PC-3 (cell line): ENCODE results near the gene CST5. TPM values are rescaled to one million over a fixed set of nuclear protein-coding genes. Genes with fewer than 3 reads are reported as not detected.

Source experiments
- ATAC-seq: fragments of 200-7000 bp; cut with Tn5 transposase; 2 replicates; pipeline ENCODE4 v1.9.1; 2020; ENCODE audit warnings: mild to moderate bottlenecking, moderate library complexity
- BruUV-seq: library from RNA; stranded (reverse); fragments of 400-500 nt; replicated peaks from 2 replicates; lab custom pipeline; 2021; lab: Mats Ljungman, UMichigan
- CTCF ChIA-PET: fragments of 300-600 bp; sonication (Branson Sonifier 250); formaldehyde crosslinking; loops from one replicate; lab custom pipeline; 2022; ENCODE audit warnings: antibody characterized with exemption; lab: Charles Lee
- POLR2A ChIA-PET: fragments of 300-600 bp; sonication (Branson Sonifier 250); formaldehyde crosslinking; loops from one replicate; lab custom pipeline; 2022; ENCODE audit warnings: antibody characterized with exemption; ENCODE audit not compliant: unreplicated experiment; lab: Charles Lee
- DNase-seq: peaks from one replicate; pipeline ENCODE4 v3.0.0-alpha.2; 2015
- H2AFZ ChIP-seq: fragments of 300-600 bp; sonication (generic); 2 replicates; pipeline ENCODE4 v1.6.0; 2016; ENCODE audit warnings: antibody characterized with exemption, low read length
- H3F3A ChIP-seq: fragments of 300-600 bp; sonication (generic); one replicate; pipeline ENCODE4 v1.6.0; 2017; ENCODE audit warnings: antibody characterized with exemption, low read length, control low read depth, mild to moderate bottlenecking; ENCODE audit not compliant: unreplicated experiment
- H3K27ac ChIP-seq: fragments of 300-600 bp; sonication (generic); 2 replicates; pipeline ENCODE4 v1.5.1; 2016; ENCODE audit warnings: mild to moderate bottlenecking, low read length
- H3K27me3 ChIP-seq: fragments of 300-600 bp; sonication (generic); 2 replicates; pipeline ENCODE4 v1.6.1; 2016; ENCODE audit warnings: low read length, mixed read lengths
- H3K36me3 ChIP-seq: fragments of 300-600 bp; sonication (generic); 2 replicates; pipeline ENCODE4 v1.6.1; 2016; ENCODE audit warnings: low read depth, mixed run types, low read length, mixed read lengths
- H3K4me1 ChIP-seq: fragments of 300-600 bp; sonication (generic); 2 replicates; pipeline ENCODE4 v1.5.1; 2016; ENCODE audit warnings: low read length; ENCODE audit not compliant: insufficient read depth
- H3K4me2 ChIP-seq: fragments of 300-600 bp; sonication (generic); 2 replicates; pipeline ENCODE4 v1.6.0; 2016; ENCODE audit warnings: low read length
- H3K4me3 ChIP-seq: fragments of 300-600 bp; sonication (generic); 2 replicates; pipeline ENCODE4 v1.5.1; 2016; ENCODE audit warnings: mild to moderate bottlenecking, low read length, mixed read lengths
- H3K79me2 ChIP-seq: fragments of 300-600 bp; sonication (generic); 2 replicates; pipeline ENCODE4 v1.6.1; 2017; ENCODE audit warnings: low read length, mixed read lengths
- H3K9ac ChIP-seq: fragments of 300-600 bp; sonication (generic); 2 replicates; pipeline ENCODE4 v1.6.0; 2016; ENCODE audit warnings: mild to moderate bottlenecking, low read length
- H3K9me2 ChIP-seq: fragments of 300-600 bp; sonication (generic); replicated peaks from 2 replicates; pipeline ENCODE4 v1.6.1; 2016; ENCODE audit warnings: mixed run types, low read length, mixed read lengths
- H3K9me3 ChIP-seq: fragments of 300-600 bp; sonication (generic); 2 replicates; pipeline ENCODE4 v1.6.1; 2016; ENCODE audit warnings: low read length, mixed read lengths
- H4K20me1 ChIP-seq: fragments of 300-600 bp; sonication (generic); 2 replicates; pipeline ENCODE4 v1.6.1; 2016; ENCODE audit warnings: low read length, mixed read lengths
- CTCF ChIP-seq: fragments of 300-600 bp; sonication (generic); conservative IDR thresholded peaks from 2 replicates; pipeline ENCODE4 v1.5.1; 2017; ENCODE audit warnings: antibody characterized with exemption, low read depth, mild to moderate bottlenecking, low read length
- EZH2 ChIP-seq: fragments of 300-600 bp; sonication (generic); IDR thresholded peaks from one replicate; pipeline ENCODE4 v1.6.1; 2017; ENCODE audit warnings: antibody characterized with exemption, mild to moderate bottlenecking, low read length; ENCODE audit not compliant: unreplicated experiment
- EZH2phosphoT487 ChIP-seq: fragments of 300-600 bp; sonication (generic); IDR thresholded peaks from 2 replicates; pipeline ENCODE4 v1.6.1; 2018; ENCODE audit warnings: mild to moderate bottlenecking, antibody characterized with exemption, low read length, borderline replicate concordance
- intact Hi-C: fragments of 100-400 bp; cut with micrococcal nuclease; formaldehyde crosslinking; loops from 2 replicates; pipeline ENCODE4 v1.9.0; 2023
- total RNA-seq: library from RNA; depleted of rRNA; stranded (reverse); fragments of >200 nt; gene quantifications from 2 replicates; pipeline ENCODE4 v1.2.3, GENCODE V29; 2014

The CST5 gene
- total RNA-seq, 1 experiment from 2014 or later: not detected

DNA sequence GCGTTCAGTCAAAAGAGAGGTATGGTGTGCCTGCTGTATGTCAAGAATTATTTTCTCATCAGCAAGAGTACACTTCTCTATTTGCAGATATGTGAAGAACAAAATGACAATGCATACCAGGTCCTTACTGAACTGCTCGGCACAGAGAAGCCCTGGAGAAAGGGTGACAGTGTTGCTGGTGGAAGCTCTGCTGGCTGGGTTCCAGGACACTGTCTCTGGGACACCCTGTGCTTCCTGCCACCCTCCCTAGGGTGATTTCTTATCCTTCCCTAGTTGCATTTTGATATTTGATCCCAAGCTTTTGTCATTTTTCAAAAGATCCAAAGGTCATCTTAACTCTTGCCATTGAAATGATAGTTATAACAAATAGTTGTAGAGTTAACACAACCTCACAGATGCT is 8.3 kb upstream of the CST5 start:
- TF ChIP-seq EZH2: no peak
- H3K4me1 ChIP-seq: no peaks in the 10 kb centered on the region
- H2AFZ ChIP-seq: no peak overlapping the region
- no peak overlapping the region for H3K4me2 ChIP-seq
- no peaks in the 10 kb centered on the region for H4K20me1 ChIP-seq
- DNase-seq: no peak
- no peaks in the 10 kb centered on the region for H3K36me3 ChIP-seq
- ATAC-seq: no peak
- H3K27ac ChIP-seq: no peak overlapping the region
- no peak overlapping the region for H3K4me3 ChIP-seq
- intact Hi-C loops: no loop called here
- H3K9ac ChIP-seq: no peak overlapping the region
- H3K27me3 ChIP-seq: peaks cover 32% of the 10 kb centered on the region
- ChIA-PET CTCF (no interaction called here), POLR2A (no interaction called here)
- no peaks in the 10 kb centered on the region for H3F3A ChIP-seq
- no peaks in the 10 kb centered on the region for H3K9me2 ChIP-seq
- BruUV-seq: no TSS peak
- H3K79me2 ChIP-seq: no peaks in the 10 kb centered on the region
- no peaks in the 10 kb centered on the region for H3K9me3 ChIP-seq

- no peak for TF ChIP-seq EZH2phosphoT487
- no peak for TF ChIP-seq CTCF
- no peak for TF ChIP-seq EZH2
- no peak for DNase-seq
- Histone ChIP-seq H3K4me2 (no peak overlapping the region), H3K9me2 (no peaks in the 10 kb centered on the region), H3K4me1 (peaks cover 2% of the 10 kb centered on the region; the same call in 1 of the 2 replicates), H3K4me3 (no peak overlapping the region), H3F3A (no peaks in the 10 kb centered on the region), H3K36me3 (no peaks in the 10 kb centered on the region), H3K9ac (no peak overlapping the region), H3K79me2 (no peaks in the 10 kb centered on the region), H2AFZ (no peak overlapping the region), H3K27me3 (peaks cover 41% of the 10 kb centered on the region), H3K27ac (no peak overlapping the region), H4K20me1 (no peaks in the 10 kb centered on the region), H3K9me3 (no peaks in the 10 kb centered on the region)
- intact Hi-C loops: no loop called here
- CTCF ChIA-PET: no interaction called here
- BruUV-seq: no TSS peak
- ATAC-seq: no peak
- POLR2A ChIA-PET: no interaction called here
Observed at GRCh38 chr20:23884771-23885162, 5.2 kb upstream of the CST5 start.

GRCh38 chr20:23884136-23884770 is 4.7 kb upstream of the CST5 start:
- Histone ChIP-seq H4K20me1 (no peaks in the 10 kb centered on the region), H3K4me1 (peaks cover 3% of the 10 kb centered on the region; the same call in 1 of the 2 replicates), H3K4me2 (no peak overlapping the region), H2AFZ (no peak overlapping the region), H3K9me2 (no peaks in the 10 kb centered on the region), H3K9ac (no peak overlapping the region), H3K9me3 (no peaks in the 10 kb centered on the region), H3K79me2 (no peaks in the 10 kb centered on the region), H3K27ac (no peak overlapping the region), H3K4me3 (no peak overlapping the region), H3K27me3 (peaks cover 45% of the 10 kb centered on the region), H3K36me3 (no peaks in the 10 kb centered on the region), H3F3A (no peaks in the 10 kb centered on the region)
- ChIA-PET POLR2A (no interaction called here), CTCF (no interaction called here)
- BruUV-seq: no TSS peak
- no peak for DNase-seq
- ATAC-seq: no peak
- intact Hi-C loops: no loop called here
- TF ChIP-seq EZH2 (no peak), CTCF (no peak), EZH2phosphoT487 (no peak)
